KMS-11 (cell line): ENCODE data around the gene PGGT1B.
A peak's percentile ranks its signal among the peaks of the same experiment; 100 is the strongest.

Source experiments
- H2AFZ ChIP-seq: fragments of 200-600 bp; sonication (generic); 2 replicates; pipeline ENCODE4 v1.6.1; 2016; ENCODE audit warnings: antibody characterized with exemption, mixed run types, low read depth
- H3K27ac ChIP-seq: fragments of 200-600 bp; sonication (generic); 2 replicates; pipeline ENCODE4 v1.6.1; 2016; ENCODE audit warnings: mild to moderate bottlenecking, mixed run types
- H3K27me3 ChIP-seq: fragments of 200-600 bp; sonication (generic); 2 replicates; pipeline ENCODE4 v1.6.1; 2017; ENCODE audit warnings: mild to moderate bottlenecking, low read depth, mixed run types, moderate library complexity; ENCODE audit not compliant: insufficient read depth
- H3K36me3 ChIP-seq: fragments of 200-600 bp; sonication (generic); 2 replicates; pipeline ENCODE4 v1.6.1; 2017; ENCODE audit warnings: mild to moderate bottlenecking, mixed run types; ENCODE audit not compliant: insufficient read depth
- H3K4me1 ChIP-seq: fragments of 200-600 bp; sonication (generic); 2 replicates; pipeline ENCODE4 v1.6.1; 2016; ENCODE audit warnings: mild to moderate bottlenecking, low read depth, mixed run types; ENCODE audit not compliant: poor library complexity, severe bottlenecking
- H3K4me2 ChIP-seq: fragments of 200-600 bp; sonication (generic); 2 replicates; pipeline ENCODE4 v1.7.0; 2016; ENCODE audit warnings: mild to moderate bottlenecking, mixed run types
- H3K4me3 ChIP-seq: fragments of 200-600 bp; sonication (generic); IDR thresholded peaks from 2 replicates; pipeline ENCODE4 v1.6.1; 2017; ENCODE audit warnings: low read depth, low read length, mixed read lengths; ENCODE audit not compliant: insufficient read depth
- H3K79me2 ChIP-seq: fragments of 200-600 bp; sonication (generic); 2 replicates; pipeline ENCODE4 v1.6.1; 2016; ENCODE audit warnings: low read depth, mixed run types; ENCODE audit not compliant: insufficient read depth
- H3K9ac ChIP-seq: fragments of 200-600 bp; sonication (generic); 2 replicates; pipeline ENCODE4 v1.6.1; 2016; ENCODE audit warnings: mild to moderate bottlenecking, mixed run types
- H4K20me1 ChIP-seq: fragments of 200-600 bp; sonication (generic); 2 replicates; pipeline ENCODE4 v1.6.1; 2016; ENCODE audit warnings: mild to moderate bottlenecking, mixed run types; ENCODE audit not compliant: insufficient read depth
- CTCF ChIP-seq: fragments of 200-600 bp; sonication (generic); conservative IDR thresholded peaks from 2 replicates; pipeline ENCODE4 v1.6.1; 2017; ENCODE audit warnings: low read depth, mild to moderate bottlenecking, antibody characterized with exemption, low read length, moderate library complexity, mixed read lengths

Gene PGGT1B

DNA sequence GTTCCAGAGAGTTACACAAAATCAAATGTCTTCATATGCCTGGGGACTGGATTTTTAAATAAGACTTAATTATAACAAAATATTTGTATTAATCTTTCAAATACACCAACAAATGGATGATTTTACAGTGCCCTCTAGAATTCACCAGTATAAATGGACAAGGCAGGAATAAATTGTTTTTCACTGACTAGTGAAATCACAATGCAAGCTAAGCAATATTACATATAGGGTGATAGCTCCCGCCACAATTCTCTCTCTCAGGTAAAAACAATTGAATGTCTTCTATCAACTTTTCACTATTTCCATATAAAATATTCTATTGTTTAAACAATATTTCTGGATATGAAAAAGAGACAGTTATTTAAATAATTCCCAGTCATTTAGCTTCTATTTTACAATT lies 41.8 kb upstream of the PGGT1B start:
- Histone ChIP-seq H3K79me2 (no peaks in the 10 kb centered on the region), H3K4me1 (no peaks in the 10 kb centered on the region), H4K20me1 (no peaks in the 10 kb centered on the region), H3K27me3 (no peaks in the 10 kb centered on the region), H3K9ac (no peak overlapping the region), H3K36me3 (no peaks in the 10 kb centered on the region), H3K4me3 (no peak overlapping the region), H2AFZ (no peak overlapping the region), H3K27ac (no peak overlapping the region), H3K4me2 (no peak overlapping the region)
- TF ChIP-seq CTCF, result no peak

GRCh38 chr5:115298811-115299210 lies 36.1 kb upstream of the PGGT1B start:
- no peaks in the 10 kb centered on the region for H3K27me3 ChIP-seq
- no peak overlapping the region for H2AFZ ChIP-seq
- no peaks in the 10 kb centered on the region for H3K36me3 ChIP-seq
- no peak overlapping the region for H3K27ac ChIP-seq
- H3K4me2 ChIP-seq, result no peak overlapping the region
- H3K9ac ChIP-seq, result no peak overlapping the region
- TF ChIP-seq CTCF, result no peak
- H3K4me3 ChIP-seq, result no peak overlapping the region
- peaks cover 16% of the 10 kb centered on the region for H3K4me1 ChIP-seq
- no peaks in the 10 kb centered on the region for H4K20me1 ChIP-seq
- peaks cover 3% of the 10 kb centered on the region; the same call in 1 of the 2 replicates for H3K79me2 ChIP-seq

GRCh38 chr5:115297031-115297430 lies 34.4 kb upstream of the PGGT1B start:
- H3K27ac ChIP-seq, result no peak overlapping the region
- no peaks in the 10 kb centered on the region for H3K36me3 ChIP-seq
- H3K4me2 ChIP-seq, result no peak overlapping the region
- no peaks in the 10 kb centered on the region for H3K27me3 ChIP-seq
- H3K4me3 ChIP-seq, result no peak overlapping the region
- peaks cover 16% of the 10 kb centered on the region for H3K4me1 ChIP-seq
- TF ChIP-seq CTCF, result no peak
- no peaks in the 10 kb centered on the region for H4K20me1 ChIP-seq
- H3K79me2 ChIP-seq, result peaks cover 8% of the 10 kb centered on the region; the same call in 1 of the 2 replicates
- no peak overlapping the region for H3K9ac ChIP-seq
- H2AFZ ChIP-seq, result no peak overlapping the region

- peak within 1 kb of the TSS; percentile 85 for H3K4me2 ChIP-seq
Observed at GRCh38 chr5:115296124-115297022, 33.7 kb upstream of the PGGT1B start, which contains the start of gene CCDC112. CCDC112 (minus strand) TSS chr5:115296654; CDS start chr5:115296543, 111 bp downstream.

More at GRCh38 chr5:115296124-115297022, 33.7 kb upstream of the PGGT1B start, which contains the start of gene CCDC112:
- Histone ChIP-seq H4K20me1 (no peaks in the 10 kb centered on the region), H3K36me3 (no peaks in the 10 kb centered on the region), H3K27ac (peak within 1 kb of the TSS; percentile 53), H3K9ac (peak within 1 kb of the TSS; percentile 82; the same call in 1 of the 2 replicates), H3K4me1 (peaks cover 16% of the 10 kb centered on the region), H3K27me3 (no peaks in the 10 kb centered on the region), H3K79me2 (peaks cover 8% of the 10 kb centered on the region; the same call in 1 of the 2 replicates), H2AFZ (peak within 1 kb of the TSS; percentile 60; the same call in 1 of the 2 replicates), H3K4me3 (no peak within 1 kb of the TSS)
- TF ChIP-seq CTCF, result no peak
